ENCODE results near the gene BLVRB.
"Not testable (repeated sequence)": the region's sequence is repeated elsewhere in the genome, so short reads cannot be mapped to it uniquely, and the experiment has no call there.

The BLVRB gene

DNA sequence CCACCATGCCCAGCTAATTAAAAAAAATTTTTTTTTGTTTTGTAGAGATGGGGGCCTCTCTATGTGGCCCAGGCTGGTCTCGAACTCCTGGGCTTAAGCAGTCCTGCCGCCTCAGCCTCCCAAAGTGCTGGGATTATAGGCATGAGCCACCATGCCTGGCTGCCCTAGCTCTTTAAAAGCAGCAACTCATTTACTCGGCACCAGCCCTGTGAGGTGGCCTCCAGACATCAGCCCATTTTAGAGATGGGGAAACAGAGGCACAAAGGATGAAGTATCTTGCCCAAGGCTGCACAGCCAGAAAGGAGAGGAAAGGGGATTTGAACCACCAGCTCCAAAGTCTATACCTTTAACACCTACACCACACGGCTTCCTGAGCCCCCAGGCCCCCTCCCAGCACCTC, 52.7 kb downstream of the BLVRB start:
- intact Hi-C loops (cut with DNase I) = no loop called here
- no peak for DNase-seq

GRCh38 chr19:40411958-40412499, 53.5 kb downstream of the BLVRB start:
- DNase-seq = no peak
- intact Hi-C loops (cut with DNase I) = no loop called here

DNA sequence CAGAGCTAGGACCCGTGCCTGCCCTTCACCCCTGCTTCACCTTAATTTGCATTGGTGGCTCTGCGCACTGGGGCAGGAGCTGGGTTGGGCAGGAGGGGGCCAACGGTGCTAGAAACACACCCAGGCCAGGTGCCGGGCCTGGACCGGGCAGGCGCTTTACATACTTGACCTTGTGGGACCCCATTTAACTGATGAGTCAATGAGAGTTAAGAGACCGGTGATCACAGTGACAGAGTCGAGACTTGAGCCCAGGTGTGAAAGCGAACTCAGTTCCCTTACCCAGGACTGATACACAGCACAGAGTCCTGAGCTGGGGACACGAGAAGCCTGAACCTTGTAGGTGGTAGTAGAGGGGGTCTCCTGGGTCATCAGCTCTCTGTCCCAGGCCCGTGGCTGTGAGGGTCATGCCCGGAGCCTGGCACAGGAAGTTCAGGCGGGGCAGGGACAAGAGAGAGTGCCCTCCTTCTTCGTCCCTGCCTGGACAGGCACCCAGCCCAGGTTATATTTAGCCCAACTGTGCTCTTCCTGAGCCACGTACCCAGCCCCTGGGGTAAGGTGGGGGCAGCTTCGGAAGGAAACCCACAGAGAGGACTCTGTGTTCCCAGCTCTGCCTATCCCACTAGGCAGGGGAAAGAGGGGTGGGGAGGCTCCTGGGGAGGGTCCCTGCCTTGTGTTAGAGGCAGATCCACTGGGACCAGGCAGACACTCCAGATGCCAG, 54.3 kb downstream of the BLVRB start:
- DNase-seq = no peak
- intact Hi-C loops (cut with DNase I) = no loop called here

GRCh38 chr19:40410030-40410389, 55.5 kb downstream of the BLVRB start:
- intact Hi-C loops (cut with DNase I) = no loop called here

DNA sequence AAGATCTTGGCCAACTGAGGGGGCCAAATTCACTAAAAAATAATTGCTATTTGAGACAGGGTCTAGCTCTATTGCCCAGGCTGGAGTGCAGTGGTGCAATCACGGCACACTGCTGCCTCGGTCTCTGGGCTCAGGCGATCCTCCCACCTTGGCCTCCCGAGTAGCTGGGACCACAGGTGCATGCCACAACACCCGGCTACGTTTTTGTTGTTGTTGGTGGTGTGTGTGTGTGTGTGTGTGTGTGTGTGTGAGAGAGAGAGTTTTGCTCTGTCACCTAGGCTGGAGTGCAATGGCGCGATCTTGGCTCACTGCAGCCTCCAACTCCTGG, 57.0 kb downstream of the BLVRB start:
- DNase-seq; intact Hi-C loops (cut with DNase I): not testable (repeated sequence)

More at GRCh38 chr19:40410030-40410389, 55.5 kb downstream of the BLVRB start:
- no peak for DNase-seq

DNA sequence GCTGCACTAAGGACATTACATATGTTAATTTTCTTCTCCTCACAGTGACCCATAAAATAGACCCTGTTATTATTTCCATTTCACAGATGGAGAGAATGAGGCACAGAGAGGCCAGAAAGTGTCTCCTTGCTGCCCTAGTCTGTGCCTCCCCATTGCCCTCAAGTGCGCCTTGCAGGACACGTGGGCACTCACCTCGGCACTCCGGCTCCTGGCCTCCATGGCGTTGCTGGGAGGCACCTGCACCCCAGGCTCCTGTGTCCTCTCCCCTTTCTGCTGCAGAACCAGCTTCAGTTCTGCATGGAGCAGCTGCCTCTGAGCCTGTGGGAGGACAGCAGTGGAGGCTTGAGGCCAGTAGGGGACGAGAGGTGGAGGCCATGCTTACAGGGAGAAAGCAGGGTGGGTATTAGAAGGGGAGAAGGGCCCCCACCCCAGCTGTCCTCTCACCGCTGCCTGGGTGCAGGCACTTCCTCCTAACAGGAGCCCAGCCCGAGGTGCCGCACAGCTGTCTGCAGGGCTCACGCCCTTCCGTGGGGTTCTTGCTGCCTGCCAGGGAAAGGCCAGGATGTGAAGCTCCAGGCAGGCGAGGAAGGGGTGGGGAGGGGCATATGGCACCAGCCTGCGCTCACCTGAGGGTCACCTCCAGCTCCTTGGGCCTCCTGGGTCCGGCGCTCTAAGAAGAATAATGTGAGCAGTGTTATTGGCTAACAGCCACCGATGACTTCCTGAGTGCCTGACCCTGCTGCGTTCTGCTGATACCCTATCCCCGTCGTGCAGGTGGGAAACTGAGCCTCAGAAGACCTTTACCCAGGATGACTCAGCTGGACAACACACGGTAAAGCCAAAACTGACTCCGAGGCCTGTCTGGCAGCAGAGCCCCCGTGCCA, 57.6 kb downstream of the BLVRB start:
- intact Hi-C loops (cut with DNase I) = no loop called here
- no peak for DNase-seq

GRCh38 chr19:40403262-40403984, 62.1 kb downstream of the BLVRB start:
- peak in 7 of 10 donors; percentile 35 to 91 (median 41) for DNase-seq
- intact Hi-C loops (cut with DNase I) = no loop called here

DNA sequence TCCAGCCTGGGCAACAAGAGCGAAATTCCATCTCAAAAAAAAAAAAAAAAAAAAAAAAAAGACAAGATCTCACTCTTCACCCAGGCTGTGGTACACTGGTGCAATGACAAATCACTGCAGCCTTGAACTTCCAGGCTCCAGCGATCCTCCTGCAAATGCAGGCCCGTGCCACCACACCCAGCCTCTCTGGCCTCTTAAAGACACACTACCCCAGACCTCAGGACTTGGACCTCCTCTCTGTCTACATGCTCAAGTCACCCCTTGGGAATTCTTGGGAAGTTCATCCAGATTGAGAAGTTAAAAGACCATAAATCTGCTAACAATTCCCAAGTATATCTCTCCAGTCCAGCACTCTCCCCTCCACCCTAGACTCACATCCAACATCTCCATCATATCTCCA, 65.0 kb downstream of the BLVRB start:
- intact Hi-C loops (cut with DNase I) = no loop called here
- DNase-seq = no peak

- DNase-seq = peak in 1 of 10 donors; percentile 22
- intact Hi-C loops (cut with DNase I) = no loop called here
Observed at GRCh38 chr19:40398417-40399131, 67.0 kb downstream of the BLVRB start.
